Activated T-cell treated with anti-CD3 and anti-CD28 coated beads, Interleukin-2, amount 50 U/mL, for 48 hours (primary cell): Measurements from ENCODE around the gene DCX.

Source experiments
- DNase-seq, 2 experiments: peaks; one replicate each; pipeline ENCODE4 v3.0.0-alpha.2; 2020

DCX gene

DNA sequence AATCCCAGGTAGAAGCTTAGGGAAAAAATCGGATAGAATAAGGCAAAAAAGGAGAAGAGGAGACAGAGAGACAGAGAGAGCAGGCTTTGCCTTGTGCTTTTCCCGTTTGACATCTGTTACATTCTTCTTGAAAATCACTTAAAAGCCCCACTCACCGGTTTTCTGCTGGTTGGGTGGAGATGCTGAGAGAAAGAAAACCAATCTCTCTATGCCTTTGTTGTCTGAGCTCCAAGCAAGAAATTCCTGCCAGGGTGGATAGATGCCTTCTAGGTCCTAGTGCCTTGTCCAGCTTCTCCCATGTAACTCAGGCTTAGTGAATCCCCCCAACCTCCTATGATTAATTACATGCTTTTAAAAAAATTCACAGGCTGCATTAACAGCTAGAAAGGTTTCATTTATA is at the start of gene DCX:
Gene DCX, minus strand, starts transcription at position 210 of the 400 bp plus-strand sequence. CDS start 1,794 bp downstream, outside the sequence.
- DNase-seq = no peak

DNA sequence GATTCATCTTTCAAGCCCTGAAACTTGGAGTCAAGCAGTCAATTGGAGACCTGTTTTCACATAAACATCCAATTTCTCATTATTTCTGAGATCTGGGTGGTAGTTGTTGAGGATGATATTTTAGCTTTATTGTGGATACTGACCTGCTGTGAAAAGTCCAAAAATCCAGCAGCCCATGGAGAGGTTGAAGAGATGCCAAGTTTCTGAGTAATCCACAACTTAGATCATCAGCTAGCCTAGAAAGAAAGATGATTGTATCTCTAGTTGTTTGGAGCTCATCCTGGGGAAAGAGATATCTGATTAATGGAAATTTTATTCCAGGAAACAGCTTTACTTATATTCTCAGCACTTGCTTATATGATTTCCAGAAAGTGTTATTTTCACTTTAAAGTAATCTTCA is 48.6 kb upstream of the DCX start:
- no peak for DNase-seq

- DNase-seq = peak; percentile 20 to 28
Observed at GRCh38 chrX:111447298-111447697, 35.3 kb upstream of the DCX start.

- DNase-seq = no peak
Observed at GRCh38 chrX:111445485-111445884, 33.5 kb upstream of the DCX start.

- DNase-seq = no peak
Observed at GRCh38 chrX:111444881-111445280, 32.9 kb upstream of the DCX start.

GRCh38 chrX:111443946-111444345 is 32.0 kb upstream of the DCX start:
- no peak for DNase-seq

DNA sequence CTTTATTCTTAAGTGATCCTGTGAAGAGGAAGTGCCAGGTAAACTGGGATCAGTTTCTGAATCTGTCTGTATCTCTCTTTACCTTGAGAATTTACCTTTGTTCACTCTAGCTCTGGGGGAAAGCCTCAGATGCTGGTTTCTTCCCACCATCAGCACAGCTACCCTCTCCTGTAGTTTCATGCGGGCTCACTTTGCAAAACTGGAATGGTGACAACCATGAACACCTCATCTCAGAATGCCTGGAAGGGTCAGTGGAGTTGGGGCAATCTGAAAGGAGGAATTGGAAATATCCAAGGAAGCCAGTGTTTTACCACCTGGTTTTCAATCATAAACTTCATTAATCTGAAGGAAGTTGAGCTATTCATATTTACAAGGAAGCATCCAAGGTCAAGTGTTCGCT is 30.8 kb upstream of the DCX start:
- DNase-seq = no peak

- no peak for DNase-seq
Observed at GRCh38 chrX:111435469-111435868, 23.5 kb upstream of the DCX start.

- no peak for DNase-seq
Observed at GRCh38 chrX:111431001-111431400, 19.0 kb upstream of the DCX start.

- no peak for DNase-seq
Observed at GRCh38 chrX:111411557-111411956, 435 bp downstream of the DCX start.

DNA sequence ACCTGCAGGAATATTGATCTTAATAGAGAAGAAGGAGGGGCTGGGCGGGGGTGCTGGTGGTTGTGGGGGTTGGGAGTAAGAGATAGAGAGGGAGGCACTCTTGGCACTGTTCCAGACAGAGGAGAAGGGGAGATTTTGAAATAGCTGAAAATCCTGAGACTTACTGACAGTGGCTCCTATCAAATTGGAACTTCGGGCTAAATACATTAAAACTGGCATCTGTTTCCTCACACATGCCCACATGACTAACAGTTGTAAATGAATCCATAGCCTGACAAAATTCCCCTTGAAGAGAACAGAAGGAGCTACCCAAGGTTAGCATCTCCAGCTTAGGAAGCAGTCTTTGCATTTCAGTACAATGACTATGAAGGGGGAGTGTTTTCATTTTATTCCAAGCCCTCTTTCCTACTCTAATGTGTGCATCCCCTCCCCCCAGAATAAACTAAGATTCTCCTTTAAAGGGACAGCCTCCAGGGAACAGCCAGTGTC is 1.4 kb downstream of the DCX start:
- DNase-seq = no peak

DNA sequence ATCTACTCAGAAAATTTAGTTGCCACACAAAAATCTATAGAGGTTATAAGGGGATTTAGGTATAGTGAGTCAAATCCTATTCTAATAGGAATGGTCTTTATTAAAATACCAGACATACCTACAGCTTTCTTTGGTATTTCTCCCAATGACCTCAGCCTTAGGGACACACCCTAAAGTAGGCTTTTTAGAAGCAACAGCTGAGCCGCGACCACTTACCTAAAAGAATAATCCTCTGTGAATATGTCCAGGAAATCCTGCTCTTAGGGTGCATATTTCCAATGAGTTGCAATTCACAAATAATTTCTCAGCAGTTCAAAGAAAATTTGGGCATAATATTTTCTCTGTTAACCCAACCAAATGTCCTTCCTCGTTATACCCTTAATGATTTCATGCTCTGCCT is 2.7 kb downstream of the DCX start:
- DNase-seq = no peak

- DNase-seq = no peak
Observed at GRCh38 chrX:111407948-111408347, 4.0 kb downstream of the DCX start.

GRCh38 chrX:111402344-111402743 is 9.6 kb downstream of the DCX start:
- no peak for DNase-seq

DNA sequence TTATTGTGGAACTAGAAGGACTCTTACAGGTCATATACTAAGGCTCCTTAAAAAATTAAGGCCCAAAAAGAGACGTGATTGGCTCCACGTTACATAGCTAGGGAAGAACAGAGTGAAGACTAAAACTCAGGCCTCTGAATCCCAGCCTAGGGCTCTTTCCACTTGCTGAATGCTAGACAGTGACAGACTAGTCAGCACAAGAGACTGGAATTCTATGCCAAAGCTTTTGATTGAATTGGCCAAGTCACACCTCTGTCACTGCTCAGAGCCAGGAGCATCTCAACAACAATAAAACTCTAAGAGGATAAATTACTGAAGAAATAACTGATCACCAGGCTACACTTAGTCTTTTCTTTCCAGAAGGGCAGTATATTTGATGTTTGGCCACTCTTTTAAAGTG is 16.8 kb downstream of the DCX start:
- no peak for DNase-seq

DNA sequence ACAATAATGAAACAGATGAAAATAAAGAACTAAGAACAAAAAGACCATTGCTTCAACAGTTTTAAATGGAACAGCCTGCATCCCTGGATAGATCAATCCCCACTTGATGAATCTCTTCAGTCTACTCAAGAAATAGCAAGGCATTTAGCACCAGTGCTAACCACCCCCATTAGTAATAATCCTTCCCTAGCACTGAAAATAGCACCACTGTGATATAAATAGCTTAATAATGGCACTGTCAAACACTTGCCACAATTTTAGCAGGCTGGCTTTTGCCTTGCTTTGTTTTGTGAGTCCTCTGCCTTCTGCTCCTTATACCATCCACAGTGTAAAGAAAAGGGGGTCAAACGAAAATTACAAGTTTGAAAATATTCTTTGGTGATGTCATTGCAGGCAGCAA is 17.4 kb downstream of the DCX start:
- no peak for DNase-seq

DNA sequence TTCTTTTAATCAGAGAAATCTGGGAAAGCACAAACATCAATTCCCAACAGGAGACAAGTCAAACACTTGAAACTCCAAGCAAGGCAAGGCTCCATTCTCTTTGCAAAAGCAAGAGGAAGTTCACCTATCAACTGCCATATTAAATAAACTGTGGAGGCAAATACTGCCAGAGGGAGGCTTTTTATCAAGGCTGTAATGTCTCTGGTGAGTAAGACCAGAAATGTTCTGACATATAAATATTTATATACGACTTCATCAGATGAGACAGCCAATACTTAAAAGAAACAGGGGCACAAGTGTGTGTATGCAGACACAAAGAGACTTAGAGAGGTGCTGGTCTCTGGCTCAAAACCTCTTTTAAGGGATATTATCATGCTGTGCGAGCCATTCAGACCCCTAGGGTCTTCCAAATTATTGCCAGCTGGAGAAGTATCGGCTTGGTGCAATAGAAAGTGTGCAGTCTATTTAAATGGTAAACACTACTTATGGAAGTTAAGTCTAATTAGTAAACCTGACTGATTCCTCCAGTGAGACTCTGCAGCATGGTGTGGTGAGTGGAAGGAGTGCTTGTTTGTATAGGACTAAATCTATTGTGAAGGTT is 24.4 kb downstream of the DCX start:
- no peak for DNase-seq

DNA sequence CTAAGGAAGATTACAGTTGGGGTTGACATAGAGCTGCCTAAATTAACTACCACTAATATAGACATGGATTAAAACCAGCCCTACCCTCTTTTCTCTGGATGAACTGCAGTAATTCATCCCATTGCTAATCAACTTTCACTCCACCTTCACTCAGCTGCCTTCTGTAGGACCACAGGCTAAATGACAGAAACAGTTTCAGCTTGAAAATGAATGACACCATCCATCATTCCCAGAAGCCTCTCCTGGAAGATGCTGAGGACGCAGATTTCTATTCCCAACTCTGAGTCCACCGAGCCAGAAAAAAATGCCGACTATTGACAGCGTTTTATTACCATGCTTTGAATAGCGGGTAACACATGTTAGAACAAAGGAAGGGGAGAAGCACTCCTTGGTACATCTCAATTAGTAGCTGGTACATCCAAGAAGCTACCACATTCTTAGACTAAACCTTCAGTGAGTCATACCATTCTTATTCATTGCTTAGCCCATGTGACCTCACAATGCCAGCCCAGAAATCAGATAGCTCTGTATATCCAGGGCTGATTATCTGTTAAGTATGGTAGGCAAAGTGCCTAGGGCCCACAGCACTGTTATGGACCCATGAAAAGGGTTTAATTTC is 25.3 kb downstream of the DCX start:
- DNase-seq = no peak

- no peak for DNase-seq
Observed at GRCh38 chrX:111386077-111386476, 25.9 kb downstream of the DCX start.

GRCh38 chrX:111382277-111382676 is 29.7 kb downstream of the DCX start:
- no peak for DNase-seq

DNA sequence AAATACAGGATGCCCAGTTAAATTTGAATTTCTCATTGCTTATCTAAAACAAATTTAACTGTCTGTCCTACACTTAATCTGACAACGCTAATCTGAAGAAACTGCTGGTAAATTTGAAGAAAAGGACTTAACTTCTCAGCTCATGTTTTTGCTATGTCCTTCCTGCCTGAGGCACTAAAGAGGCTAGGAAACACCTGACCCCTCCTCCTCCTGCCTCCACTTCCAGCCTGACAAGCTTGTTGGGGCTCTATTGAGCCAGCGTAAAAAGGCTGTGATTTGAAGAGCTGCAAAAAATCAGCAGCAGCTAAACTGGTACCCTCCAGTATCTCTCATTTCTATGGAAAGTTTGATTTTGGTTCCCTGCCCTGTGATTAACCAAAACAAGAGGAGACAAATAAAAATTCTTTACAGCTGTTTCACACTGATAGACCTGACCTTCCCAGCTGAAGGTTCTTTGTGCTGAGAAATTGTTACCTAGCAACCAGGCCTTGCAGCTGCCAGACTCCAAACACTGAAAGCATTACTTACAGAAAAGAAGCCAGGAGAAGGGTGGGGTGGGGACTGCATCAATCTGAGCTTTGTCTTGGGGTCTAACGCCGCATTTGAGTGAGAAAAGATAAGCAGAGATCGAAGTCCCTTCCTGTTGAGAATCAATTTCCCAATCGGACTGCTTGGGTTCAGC is 35.0 kb downstream of the DCX start:
- no peak for DNase-seq

DNA sequence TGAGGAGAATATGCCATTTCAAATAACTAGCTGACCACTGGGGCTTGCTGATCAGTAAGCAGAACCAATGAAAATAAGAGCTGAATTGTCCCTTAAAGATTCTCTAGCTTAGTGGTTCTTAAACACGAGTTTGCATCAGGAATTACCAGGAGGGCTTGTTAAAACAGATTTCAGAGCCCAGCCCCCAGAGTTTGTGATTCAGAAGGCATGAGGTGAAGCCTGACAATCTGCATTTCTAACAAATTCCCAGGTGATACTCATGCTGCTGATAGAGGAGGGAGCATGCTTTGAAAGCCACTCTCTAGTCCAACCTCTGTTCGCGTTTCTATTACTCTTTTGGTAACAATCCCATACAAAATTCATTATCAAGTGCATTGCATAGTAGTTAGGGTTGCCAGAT is 35.5 kb downstream of the DCX start:
- no peak for DNase-seq

DNA sequence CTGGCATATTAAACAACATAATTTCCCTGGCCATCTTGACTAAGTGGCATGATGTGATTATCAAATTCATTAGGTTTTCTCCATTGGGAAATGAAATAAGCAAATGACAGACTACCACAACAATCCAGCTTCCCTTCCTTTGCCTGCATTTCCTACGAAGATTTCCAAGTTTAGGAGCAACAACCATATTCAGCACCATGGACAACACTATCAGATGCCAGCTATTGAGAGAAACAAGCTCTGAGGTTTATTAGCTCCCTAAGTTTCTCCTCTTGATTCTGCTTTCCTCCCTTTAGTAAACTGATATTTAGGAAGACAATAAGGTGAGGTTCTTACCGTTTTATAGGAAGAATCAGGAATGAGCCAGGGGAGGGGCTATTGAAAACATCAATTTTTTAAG is 36.2 kb downstream of the DCX start:
- DNase-seq = no peak

DNA sequence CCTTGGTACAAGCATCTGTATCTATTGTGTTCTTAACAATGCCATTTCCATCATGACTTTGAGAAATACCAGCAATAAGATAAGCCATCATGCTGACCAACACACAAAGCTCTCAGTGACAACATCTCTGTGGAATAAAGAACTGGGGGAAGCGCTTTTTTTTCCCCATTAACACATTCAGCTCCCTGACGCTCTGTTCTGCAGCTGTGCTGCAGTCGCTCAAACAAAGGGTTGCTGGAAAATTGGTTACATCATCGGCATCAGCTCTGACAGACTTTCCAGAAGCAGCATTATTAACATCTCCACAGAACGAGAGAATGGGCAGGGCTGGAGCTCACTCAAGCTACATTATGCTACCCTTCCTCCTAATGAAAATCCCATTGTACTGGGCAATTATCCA is 39.9 kb downstream of the DCX start:
- DNase-seq = no peak
